ENCODE data around the gene ESR1. TPM values are rescaled to one million over a fixed set of nuclear protein-coding genes. Genes with fewer than 3 reads are reported as not detected.
A peak's percentile ranks its signal among the peaks of the same experiment; 100 is the strongest.

Gene ESR1
- total RNA-seq, 4 donors from 2014 or later, result 29.1 to 225 (median 141) TPM

- intact Hi-C loops (cut with DNase I; ENCODE audit: low total_unique reads), result loop anchor here (10.0 kb wide), 1 partner anchor 371 kb away; no protein-coding TSS in a partner anchor
- peak overlapping the region; percentile 79 to 84 for H3K27ac ChIP-seq
- H3K9me3 ChIP-seq, result no peaks in the 10 kb centered on the region
- TF ChIP-seq POLR2A (IDR thresholded peaks at IDR 0.05), result peak; percentile 41 to 46
- TF ChIP-seq, protein P1, sequence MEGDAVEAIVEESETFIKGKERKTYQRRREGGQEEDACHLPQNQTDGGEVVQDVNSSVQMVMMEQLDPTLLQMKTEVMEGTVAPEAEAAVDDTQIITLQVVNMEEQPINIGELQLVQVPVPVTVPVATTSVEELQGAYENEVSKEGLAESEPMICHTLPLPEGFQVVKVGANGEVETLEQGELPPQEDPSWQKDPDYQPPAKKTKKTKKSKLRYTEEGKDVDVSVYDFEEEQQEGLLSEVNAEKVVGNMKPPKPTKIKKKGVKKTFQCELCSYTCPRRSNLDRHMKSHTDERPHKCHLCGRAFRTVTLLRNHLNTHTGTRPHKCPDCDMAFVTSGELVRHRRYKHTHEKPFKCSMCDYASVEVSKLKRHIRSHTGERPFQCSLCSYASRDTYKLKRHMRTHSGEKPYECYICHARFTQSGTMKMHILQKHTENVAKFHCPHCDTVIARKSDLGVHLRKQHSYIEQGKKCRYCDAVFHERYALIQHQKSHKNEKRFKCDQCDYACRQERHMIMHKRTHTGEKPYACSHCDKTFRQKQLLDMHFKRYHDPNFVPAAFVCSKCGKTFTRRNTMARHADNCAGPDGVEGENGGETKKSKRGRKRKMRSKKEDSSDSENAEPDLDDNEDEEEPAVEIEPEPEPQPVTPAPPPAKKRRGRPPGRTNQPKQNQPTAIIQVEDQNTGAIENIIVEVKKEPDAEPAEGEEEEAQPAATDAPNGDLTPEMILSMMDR (IDR thresholded peaks at IDR 0.05), result peak; percentile 24 to 71 (median 58)
- H3K4me3 ChIP-seq, result peak overlapping the region; percentile 9 to 42
- DNase-seq, result peak; percentile 94 to 95
- no peaks in the 10 kb centered on the region for H3K27me3 ChIP-seq
- peaks cover 0 to 9% of the 10 kb centered on the region in 2 donors for H3K4me1 ChIP-seq
- H3K36me3 ChIP-seq, result no peaks in the 10 kb centered on the region
These were observed 43.4 kb upstream of the ESR1 start for GRCh38 chr6:151763938-151764680.

GRCh38 chr6:151765444-151765886 is 42.0 kb upstream of the ESR1 start:
- intact Hi-C loops (cut with DNase I; ENCODE audit: low total_unique reads), result loop anchor here (10.0 kb wide), 1 partner anchor 369 kb away; no protein-coding TSS in a partner anchor

GRCh38 chr6:151772446-151772845 is 35.0 kb upstream of the ESR1 start:
- intact Hi-C loops (cut with DNase I; ENCODE audit: low total_unique reads), result no loop called here
- Histone ChIP-seq H3K9me3 (no peaks in the 10 kb centered on the region), H3K4me1 (no peaks in the 10 kb centered on the region), H3K27me3 (no peaks in the 10 kb centered on the region), H3K27ac (no peak overlapping the region), H3K4me3 (no peak overlapping the region), H3K36me3 (no peaks in the 10 kb centered on the region)
- no peak for TF ChIP-seq POLR2A (IDR thresholded peaks at IDR 0.05)
- TF ChIP-seq, protein P1 (IDR thresholded peaks at IDR 0.05), result no peak
- no peak for DNase-seq

More at GRCh38 chr6:151765444-151765886, 42.0 kb upstream of the ESR1 start:
- TF ChIP-seq, protein P1 (IDR thresholded peaks at IDR 0.05), result peak; percentile 67 to 81 (median 76)
- TF ChIP-seq POLR2A (IDR thresholded peaks at IDR 0.05), result no peak
- Histone ChIP-seq H3K27ac (peak overlapping the region; percentile 32 to 79), H3K4me3 (no peak overlapping the region), H3K36me3 (no peaks in the 10 kb centered on the region), H3K27me3 (no peaks in the 10 kb centered on the region), H3K4me1 (peaks cover 0 to 9% of the 10 kb centered on the region in 2 donors), H3K9me3 (no peaks in the 10 kb centered on the region)
- DNase-seq, result peak; percentile 36 to 75

DNA sequence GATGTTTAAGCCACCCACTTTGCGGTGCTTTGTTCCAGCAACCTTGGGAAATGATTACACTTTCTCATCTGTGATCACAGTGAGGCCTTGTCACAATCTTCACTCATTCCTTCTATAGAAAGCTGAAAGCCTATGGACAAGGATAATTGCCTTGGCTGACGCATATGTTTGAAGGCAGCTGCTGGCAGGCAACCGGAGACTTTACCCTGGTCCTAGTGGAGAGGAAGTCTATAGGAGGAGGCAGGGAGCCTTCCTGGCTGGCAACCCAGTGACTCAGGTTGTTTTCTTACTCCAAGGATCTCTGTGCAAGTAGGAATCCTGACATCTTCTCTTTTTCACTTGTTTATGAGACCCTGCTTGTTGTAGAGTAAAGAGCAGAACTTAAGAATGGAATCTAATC is 34.1 kb upstream of the ESR1 start:
- no peak overlapping the region for H3K27ac ChIP-seq
- H3K4me3 ChIP-seq, result no peak overlapping the region
- H3K36me3 ChIP-seq, result no peaks in the 10 kb centered on the region
- H3K4me1 ChIP-seq, result no peaks in the 10 kb centered on the region
- no peak for TF ChIP-seq POLR2A (IDR thresholded peaks at IDR 0.05)
- TF ChIP-seq, protein P1 (IDR thresholded peaks at IDR 0.05), result no peak
- H3K27me3 ChIP-seq, result no peaks in the 10 kb centered on the region
- no peaks in the 10 kb centered on the region for H3K9me3 ChIP-seq
- DNase-seq, result no peak
- intact Hi-C loops (cut with DNase I; ENCODE audit: low total_unique reads), result no loop called here

DNA sequence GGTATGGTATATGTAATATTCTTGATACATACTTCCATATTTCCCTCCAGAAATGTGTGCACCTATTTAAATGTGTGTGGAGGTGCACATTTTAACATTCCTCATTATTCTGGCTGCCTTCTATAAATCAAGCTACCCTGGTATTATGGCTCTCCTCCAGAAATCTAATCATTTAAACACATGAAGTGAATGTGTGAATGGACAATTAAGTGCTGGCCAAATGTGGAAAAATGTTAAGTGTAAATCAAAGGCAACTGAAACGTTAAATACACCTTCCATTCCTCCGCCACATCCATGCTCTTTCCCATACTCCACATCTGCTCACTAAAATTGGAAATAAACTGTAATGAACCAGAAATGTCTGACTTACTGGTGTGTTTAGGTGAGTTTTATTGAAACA is 24.9 kb upstream of the ESR1 start:
- intact Hi-C loops (cut with DNase I; ENCODE audit: low total_unique reads), result no loop called here
- no peak for DNase-seq
- no peak overlapping the region for H3K27ac ChIP-seq
- H3K4me3 ChIP-seq, result no peak overlapping the region
- no peaks in the 10 kb centered on the region for H3K4me1 ChIP-seq
- H3K36me3 ChIP-seq, result no peaks in the 10 kb centered on the region
- H3K9me3 ChIP-seq, result no peaks in the 10 kb centered on the region
- TF ChIP-seq POLR2A (IDR thresholded peaks at IDR 0.05), result no peak
- TF ChIP-seq, protein P1 (IDR thresholded peaks at IDR 0.05), result no peak
- no peaks in the 10 kb centered on the region for H3K27me3 ChIP-seq

Data from uterus (tissue), 4 donors.